ENCODE data around the gene USP36.

- TF ChIP-seq CTCF (IDR thresholded peaks at IDR 0.05) = no peak
- TF ChIP-seq POLR2AphosphoS5 (IDR thresholded peaks at IDR 0.05) = no peak
- no peak for TF ChIP-seq POLR2A (IDR thresholded peaks at IDR 0.05)
Observed at GRCh38 chr17:78765821-78766220, 74.8 kb downstream of the USP36 start.
